Mammary epithelial cell (primary cell): ENCODE measurements around the gene USP48.

Experiments
- CTCF ChIP-seq, 2 donors: IDR thresholded peaks in 1 of 2; conservative IDR thresholded peaks in 1 of 2; 2 replicates each; pipeline ENCODE4 v1.5.1; 2011 to 2012; ENCODE audit warnings: inconsistent platforms in 2 of 2, low read length in 2 of 2, mild to moderate bottlenecking in 2 of 2, control low read depth in 1 of 2, low read depth in 1 of 2; ENCODE audit not compliant: insufficient read depth in 1 of 2; ENCODE audit errors: extremely low read depth in 1 of 2
- EZH2 ChIP-seq: IDR thresholded peaks from 2 replicates; pipeline ENCODE4 v1.6.1; 2012; ENCODE audit warnings: low read length, inconsistent platforms, borderline replicate concordance

DNA sequence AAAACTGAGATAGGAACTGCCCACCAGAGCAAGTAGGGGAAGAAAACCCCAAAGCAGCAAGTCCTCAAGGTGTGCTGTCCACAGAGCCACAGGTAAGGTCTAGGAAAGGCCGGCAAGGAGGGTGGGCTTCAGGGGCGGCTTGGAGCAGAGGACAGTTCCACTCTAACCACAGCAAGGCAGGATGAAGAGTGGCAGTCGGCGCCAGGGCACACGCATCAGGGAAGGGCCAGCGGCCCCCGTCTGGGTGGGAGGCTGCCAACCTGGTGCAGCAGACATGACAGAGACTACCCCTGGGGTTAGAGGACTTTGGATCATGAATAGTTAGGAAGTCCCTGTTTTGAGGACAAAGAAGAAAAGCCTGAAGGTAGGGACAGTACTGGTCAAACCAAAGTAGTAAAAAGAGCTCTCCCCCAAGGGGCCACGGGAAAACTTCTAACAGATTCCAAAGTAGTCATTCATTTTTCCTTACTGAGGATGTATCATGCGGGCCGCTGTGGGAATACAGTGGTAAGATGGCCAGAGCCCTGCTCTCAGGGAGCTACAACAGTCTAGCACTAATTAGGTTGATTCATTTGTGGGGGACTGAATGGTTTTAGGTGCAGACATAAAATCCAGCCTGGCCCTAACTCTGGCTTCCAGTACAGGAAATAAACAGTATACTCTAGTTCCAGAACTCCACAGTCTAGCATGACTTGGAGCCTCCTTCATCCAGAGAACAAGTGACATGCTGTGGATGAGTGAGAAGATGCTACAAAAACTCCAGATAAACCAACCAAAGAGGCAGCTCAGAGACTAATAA, 110.3 kb downstream of the USP48 start:
- TF ChIP-seq CTCF (conservative IDR thresholded peaks at IDR 0.05 in 1 of 2, IDR thresholded peaks at IDR 0.05 in 1 of 2; ENCODE audit: extremely low read depth in 1 of 2, insufficient read depth in 1 of 2, low read depth in 1 of 2, low read length in 2 of 2): no peak
- no peak for TF ChIP-seq EZH2
